OCI-LY7 (cell line): ENCODE data around the gene PITPNM3.

Experiments
- EZH2phosphoT487 ChIP-seq: fragments of 200-600 bp; sonication (generic); IDR thresholded peaks from 2 replicates; pipeline ENCODE4 v1.6.1; 2018; ENCODE audit warnings: low read depth, borderline replicate concordance, mild to moderate bottlenecking, mixed run types, antibody characterized with exemption, low read length, moderate library complexity, mixed read lengths
- TF ChIP-seq, protein P1 (sequence below): fragments of 200-600 bp; sonication (generic); conservative IDR thresholded peaks from 2 replicates; pipeline ENCODE4 v1.5.1; 2014; ENCODE audit warnings: mild to moderate bottlenecking, antibody characterized with exemption, low read length, moderate library complexity, mixed read lengths

DNA sequence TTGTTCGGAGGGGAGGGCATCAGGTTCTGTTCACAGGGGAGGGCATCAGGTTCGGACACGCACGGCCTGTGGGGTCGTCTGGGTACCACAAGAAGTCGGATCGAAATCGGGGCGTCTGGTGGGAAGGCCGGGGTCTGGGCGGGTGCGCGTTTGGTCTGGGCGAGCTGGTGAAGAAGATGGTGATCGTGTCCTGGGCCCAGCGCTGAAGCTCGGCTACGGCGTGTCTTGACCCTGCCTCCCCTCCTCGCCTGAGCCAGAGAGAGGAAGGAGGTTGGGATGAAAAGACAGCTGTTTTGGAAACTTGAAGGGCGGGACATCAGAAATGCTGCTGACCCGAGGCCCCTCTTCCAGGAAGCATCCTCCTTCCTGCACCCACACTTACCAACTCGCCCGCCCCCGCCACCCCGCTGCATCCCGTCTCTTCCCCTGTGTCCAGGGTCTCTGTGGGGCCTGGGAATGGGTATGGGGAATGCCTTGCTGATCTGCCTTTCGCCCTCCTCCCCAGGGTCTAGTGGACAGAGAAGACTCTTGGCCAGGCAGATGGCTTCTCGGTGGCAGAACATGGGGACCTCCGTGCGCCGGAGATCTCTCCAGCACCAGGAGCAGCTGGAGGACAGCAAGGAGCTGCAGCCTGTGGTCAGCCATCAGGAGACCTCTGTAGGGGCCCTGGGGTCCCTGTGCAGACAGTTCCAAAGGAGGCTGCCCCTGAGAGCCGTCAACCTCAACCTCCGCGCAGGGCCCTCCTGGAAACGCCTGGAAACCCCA, 111.6 kb downstream of the PITPNM3 start:
- no peak for TF ChIP-seq EZH2phosphoT487
- TF ChIP-seq, protein P1, sequence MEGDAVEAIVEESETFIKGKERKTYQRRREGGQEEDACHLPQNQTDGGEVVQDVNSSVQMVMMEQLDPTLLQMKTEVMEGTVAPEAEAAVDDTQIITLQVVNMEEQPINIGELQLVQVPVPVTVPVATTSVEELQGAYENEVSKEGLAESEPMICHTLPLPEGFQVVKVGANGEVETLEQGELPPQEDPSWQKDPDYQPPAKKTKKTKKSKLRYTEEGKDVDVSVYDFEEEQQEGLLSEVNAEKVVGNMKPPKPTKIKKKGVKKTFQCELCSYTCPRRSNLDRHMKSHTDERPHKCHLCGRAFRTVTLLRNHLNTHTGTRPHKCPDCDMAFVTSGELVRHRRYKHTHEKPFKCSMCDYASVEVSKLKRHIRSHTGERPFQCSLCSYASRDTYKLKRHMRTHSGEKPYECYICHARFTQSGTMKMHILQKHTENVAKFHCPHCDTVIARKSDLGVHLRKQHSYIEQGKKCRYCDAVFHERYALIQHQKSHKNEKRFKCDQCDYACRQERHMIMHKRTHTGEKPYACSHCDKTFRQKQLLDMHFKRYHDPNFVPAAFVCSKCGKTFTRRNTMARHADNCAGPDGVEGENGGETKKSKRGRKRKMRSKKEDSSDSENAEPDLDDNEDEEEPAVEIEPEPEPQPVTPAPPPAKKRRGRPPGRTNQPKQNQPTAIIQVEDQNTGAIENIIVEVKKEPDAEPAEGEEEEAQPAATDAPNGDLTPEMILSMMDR = no peak
